ENCODE results near the gene PHOSPHO1.

- no peak for TF ChIP-seq CTCF (IDR thresholded peaks at IDR 0.05; ENCODE audit: low read depth, low read length)
- no peak for TF ChIP-seq POLR2A (IDR thresholded peaks at IDR 0.05; ENCODE audit: extremely low read depth, insufficient read length)
- TF ChIP-seq MAX (IDR thresholded peaks at IDR 0.05; ENCODE audit: low read depth, low read length), result no peak
Measured at GRCh38 chr17:49203796-49204195, 26.8 kb downstream of the PHOSPHO1 start.

All from NB4 (cell line).